ENCODE measurements around the gene MTHFR. TPM values are rescaled to one million over a fixed set of nuclear protein-coding genes. Genes with fewer than 3 reads are reported as not detected.
A peak's percentile ranks its signal among the peaks of the same experiment; 100 is the strongest.

MTHFR gene
- total and polyA plus RNA-seq, 8 donors = 9.6 to 19.1 (median 15.6) TPM

DNA sequence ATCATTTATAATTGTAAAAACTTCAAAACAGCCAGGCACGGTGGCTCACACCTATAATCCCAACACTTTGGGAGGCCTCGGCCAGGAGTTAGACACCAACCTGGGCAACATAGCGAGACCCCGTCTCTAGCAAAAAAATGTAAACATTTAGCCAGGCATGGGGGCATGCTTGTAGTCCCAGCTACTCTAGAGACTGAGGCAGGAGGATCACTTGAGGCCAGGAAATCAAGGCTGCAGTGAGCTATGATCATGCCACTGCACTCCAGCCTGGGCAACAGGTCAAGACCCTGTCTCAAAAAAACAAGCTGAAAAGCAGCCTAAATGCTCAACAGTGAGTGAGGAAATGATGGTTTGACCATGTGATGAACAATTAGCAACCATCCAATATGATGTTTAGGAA lies 36.5 kb downstream of the MTHFR start:
- intact Hi-C loops (cut with DNase I) = no loop called here
- TF ChIP-seq, protein P1, sequence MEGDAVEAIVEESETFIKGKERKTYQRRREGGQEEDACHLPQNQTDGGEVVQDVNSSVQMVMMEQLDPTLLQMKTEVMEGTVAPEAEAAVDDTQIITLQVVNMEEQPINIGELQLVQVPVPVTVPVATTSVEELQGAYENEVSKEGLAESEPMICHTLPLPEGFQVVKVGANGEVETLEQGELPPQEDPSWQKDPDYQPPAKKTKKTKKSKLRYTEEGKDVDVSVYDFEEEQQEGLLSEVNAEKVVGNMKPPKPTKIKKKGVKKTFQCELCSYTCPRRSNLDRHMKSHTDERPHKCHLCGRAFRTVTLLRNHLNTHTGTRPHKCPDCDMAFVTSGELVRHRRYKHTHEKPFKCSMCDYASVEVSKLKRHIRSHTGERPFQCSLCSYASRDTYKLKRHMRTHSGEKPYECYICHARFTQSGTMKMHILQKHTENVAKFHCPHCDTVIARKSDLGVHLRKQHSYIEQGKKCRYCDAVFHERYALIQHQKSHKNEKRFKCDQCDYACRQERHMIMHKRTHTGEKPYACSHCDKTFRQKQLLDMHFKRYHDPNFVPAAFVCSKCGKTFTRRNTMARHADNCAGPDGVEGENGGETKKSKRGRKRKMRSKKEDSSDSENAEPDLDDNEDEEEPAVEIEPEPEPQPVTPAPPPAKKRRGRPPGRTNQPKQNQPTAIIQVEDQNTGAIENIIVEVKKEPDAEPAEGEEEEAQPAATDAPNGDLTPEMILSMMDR (IDR thresholded peaks at IDR 0.05) = no peak
- no peaks in the 10 kb centered on the region for H3K9me3 ChIP-seq
- no peaks in the 10 kb centered on the region for H3K4me1 ChIP-seq
- no peaks in the 10 kb centered on the region for H3K36me3 ChIP-seq
- no peak overlapping the region for H3K27ac ChIP-seq
- DNase-seq = no peak
- no peak overlapping the region for H3K4me3 ChIP-seq
- H3K27me3 ChIP-seq = no peaks in the 10 kb centered on the region
- FAIRE-seq = no peak
- WGBS, 2 donors = 77% methylated on average over 4 of the region's 4 CpGs
- ATAC-seq = no peak

DNA sequence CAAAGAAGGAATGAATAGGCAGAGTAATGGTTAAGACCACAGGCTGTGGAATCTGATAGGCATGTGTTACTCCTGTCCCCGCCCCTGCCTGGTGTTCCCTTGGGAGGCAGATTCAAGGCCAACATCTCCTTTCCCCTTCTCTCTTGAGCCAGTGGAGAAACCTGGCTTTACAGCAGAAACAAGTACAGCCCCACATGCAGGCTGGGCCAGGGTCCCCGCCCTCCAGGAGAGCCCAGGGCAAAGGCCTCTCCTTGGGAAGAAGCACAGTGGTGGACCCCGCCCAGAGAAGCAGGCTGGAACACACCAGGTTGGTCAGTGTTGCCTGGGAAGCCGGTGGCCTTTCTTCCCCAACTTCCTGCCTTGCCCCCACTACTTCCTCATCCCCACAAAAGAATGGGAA lies 36.9 kb downstream of the MTHFR start:
- 42 to 46% methylated on average over 4 of the region's 4 CpGs for WGBS, 2 donors

DNA sequence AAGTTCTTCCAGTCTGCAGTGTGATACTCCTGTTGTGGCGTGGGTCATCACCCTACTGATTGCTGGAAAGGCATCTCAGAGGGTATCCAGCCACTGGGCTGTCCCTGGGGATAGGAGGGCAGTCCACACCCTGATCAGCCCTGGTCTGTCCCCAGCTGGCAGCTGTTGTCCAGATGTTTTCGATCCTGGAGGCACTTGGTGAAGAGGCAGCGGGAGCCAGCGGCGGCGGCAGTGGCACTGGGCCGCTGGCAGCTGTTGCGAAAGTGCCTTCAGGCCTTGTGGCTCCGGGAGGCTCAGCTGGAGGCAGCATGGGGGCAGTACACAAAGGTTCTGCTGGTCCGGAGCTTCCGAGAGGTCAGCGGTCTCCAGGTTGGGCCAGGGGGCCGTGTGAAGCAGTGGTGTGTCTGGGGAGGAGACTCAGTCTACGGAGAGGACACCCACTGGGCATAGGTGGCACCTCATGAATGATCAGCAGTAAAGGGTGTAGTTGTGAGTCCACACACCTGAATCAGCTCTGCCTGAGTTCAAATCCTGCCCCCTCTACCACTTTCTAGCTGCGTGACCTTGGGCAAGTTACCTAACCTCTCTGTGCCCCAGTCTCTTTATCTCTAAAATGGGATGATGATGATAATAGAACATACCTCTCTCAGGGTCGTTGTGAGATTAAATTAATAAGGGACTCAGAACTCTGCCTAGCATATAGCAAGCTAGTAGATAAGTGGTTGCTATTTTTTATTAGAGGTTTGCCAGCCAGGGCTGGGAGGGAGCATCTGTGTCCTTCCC lies 37.7 kb downstream of the MTHFR start:
- H3K36me3 ChIP-seq = no peaks in the 10 kb centered on the region
- no peaks in the 10 kb centered on the region for H3K4me1 ChIP-seq
- FAIRE-seq (no peak), DNase-seq (no peak), ATAC-seq (no peak)
- WGBS, 2 donors = 73 to 74% methylated on average over 16 of the region's 16 CpGs
- H3K27ac ChIP-seq = no peak overlapping the region
- no peak overlapping the region for H3K4me3 ChIP-seq
- H3K27me3 ChIP-seq = no peaks in the 10 kb centered on the region
- intact Hi-C loops (cut with DNase I) = no loop called here
- TF ChIP-seq, protein P1 (IDR thresholded peaks at IDR 0.05) = no peak
- H3K9me3 ChIP-seq = no peaks in the 10 kb centered on the region

More for the DNA sequence above, 36.9 kb downstream of the MTHFR start:
- Histone ChIP-seq H3K4me3 (no peak overlapping the region), H3K9me3 (no peaks in the 10 kb centered on the region), H3K36me3 (no peaks in the 10 kb centered on the region), H3K4me1 (no peaks in the 10 kb centered on the region), H3K27me3 (no peaks in the 10 kb centered on the region), H3K27ac (no peak overlapping the region)
- ATAC-seq (peak in 2 of 4 donors; percentile 30 to 62), FAIRE-seq (no peak), DNase-seq (no peak)
- intact Hi-C loops (cut with DNase I) = no loop called here
- TF ChIP-seq, protein P1 (IDR thresholded peaks at IDR 0.05) = no peak

DNA sequence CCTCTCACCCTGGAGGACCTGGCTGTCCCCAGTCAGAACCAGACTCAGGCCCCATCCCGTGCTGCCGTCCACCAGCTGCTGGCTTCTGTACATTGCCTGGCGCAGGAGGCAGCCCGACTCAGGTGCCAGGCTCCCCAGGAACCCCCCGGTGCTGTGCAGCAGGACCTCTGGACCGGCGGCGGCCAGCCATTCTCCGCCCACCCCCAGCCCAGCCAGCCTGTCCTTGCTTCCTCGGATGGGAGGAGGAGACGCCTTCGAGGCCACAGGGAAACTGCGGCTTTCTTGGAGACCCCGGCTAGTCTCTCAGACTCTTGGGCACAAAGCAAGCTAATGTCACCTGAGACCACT lies 39.4 kb downstream of the MTHFR start:
- intact Hi-C loops (cut with DNase I) = no loop called here
- H3K27ac ChIP-seq = no peak overlapping the region
- no peaks in the 10 kb centered on the region for H3K4me1 ChIP-seq
- no peaks in the 10 kb centered on the region for H3K27me3 ChIP-seq
- WGBS, 2 donors = 81 to 83% methylated on average over 14 of the region's 14 CpGs
- FAIRE-seq (no peak), ATAC-seq (no peak), DNase-seq (peak in 1 of 6 donors; percentile 59)
- H3K9me3 ChIP-seq = no peaks in the 10 kb centered on the region
- TF ChIP-seq, protein P1 (IDR thresholded peaks at IDR 0.05) = no peak
- H3K36me3 ChIP-seq = no peaks in the 10 kb centered on the region
- H3K4me3 ChIP-seq = no peak overlapping the region

DNA sequence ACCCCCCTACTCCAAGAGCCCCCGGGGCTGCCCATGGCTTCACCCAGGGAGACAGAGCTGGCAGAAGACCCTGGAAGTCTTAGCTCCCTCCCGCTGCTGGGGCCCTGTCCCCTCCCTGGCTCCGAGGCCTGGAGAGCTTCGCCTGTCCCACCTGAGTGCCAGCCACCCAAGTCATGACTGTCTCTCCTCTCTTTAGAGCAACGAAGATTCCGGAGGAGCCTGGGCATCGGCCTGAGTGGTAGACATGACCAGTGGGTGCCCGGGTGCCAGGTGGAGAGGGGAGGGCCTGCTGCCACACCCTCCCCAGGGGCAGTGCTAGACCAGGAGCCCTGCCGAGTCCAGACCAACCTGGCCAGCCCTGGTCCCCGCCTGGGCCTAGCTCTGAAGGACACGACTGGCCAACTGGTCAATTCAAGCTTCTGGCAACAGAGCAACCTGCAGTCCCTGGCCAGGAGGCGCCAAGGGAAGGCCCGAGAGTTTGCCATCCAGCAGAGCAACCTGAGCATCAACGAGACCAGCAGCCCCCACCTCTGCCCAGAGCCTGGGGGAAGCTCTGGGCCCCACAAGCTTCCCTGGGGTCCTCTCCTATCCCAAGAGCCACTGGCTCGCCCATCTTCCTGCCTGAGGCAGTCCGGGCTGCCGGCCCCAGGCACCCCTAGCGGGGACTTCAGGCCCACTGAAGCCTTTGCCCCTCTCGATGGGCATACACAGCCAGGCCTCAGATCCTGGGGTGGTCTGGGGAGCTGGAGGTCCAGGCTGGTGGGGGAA lies 39.9 kb downstream of the MTHFR start:
- WGBS, 2 donors = 83 to 86% methylated on average over 19 of the region's 19 CpGs
- TF ChIP-seq, protein P1 (IDR thresholded peaks at IDR 0.05) = no peak
- FAIRE-seq (no peak), ATAC-seq (no peak), DNase-seq (peak in 1 of 6 donors; percentile 60)
- intact Hi-C loops (cut with DNase I) = no loop called here
- no peaks in the 10 kb centered on the region for H3K27me3 ChIP-seq
- no peak overlapping the region for H3K27ac ChIP-seq
- no peaks in the 10 kb centered on the region for H3K9me3 ChIP-seq
- no peaks in the 10 kb centered on the region for H3K36me3 ChIP-seq
- H3K4me3 ChIP-seq = no peak overlapping the region
- no peaks in the 10 kb centered on the region for H3K4me1 ChIP-seq
